Astrocyte (in vitro differentiated cells and primary cell): ENCODE data around the gene TNFRSF21. TPM values are rescaled to one million over a fixed set of nuclear protein-coding genes. Genes with fewer than 3 reads are reported as not detected.
A peak's percentile ranks its signal among the peaks of the same experiment; 100 is the strongest.

Experiments
- DNase-seq: peaks from one replicate; pipeline ENCODE4 v3.0.0-alpha.2; 2010; ENCODE audit warnings: low read depth
- FAIRE-seq: peaks from 2 replicates; lab custom pipeline; 2011; peaks lifted over from hg19 to GRCh38; lab: Jason Lieb, UNC
- H2AFZ ChIP-seq: 2 replicates; pipeline ENCODE4 v1.6.0; 2012; ENCODE audit warnings: low read depth, low read length, inconsistent platforms
- H3K27ac ChIP-seq: 2 replicates; pipeline ENCODE4 v1.5.1; 2011; ENCODE audit warnings: low read depth, low read length, inconsistent platforms
- H3K27me3 ChIP-seq: 2 replicates; pipeline ENCODE4 v1.6.0; 2011; ENCODE audit warnings: low read length, inconsistent platforms; ENCODE audit not compliant: insufficient read depth
- H3K36me3 ChIP-seq: 2 replicates; pipeline ENCODE4 v1.5.1; 2011; ENCODE audit warnings: low read length, inconsistent platforms; ENCODE audit not compliant: insufficient read depth
- H3K4me1 ChIP-seq: 2 replicates; pipeline ENCODE4 v1.5.1; 2011; ENCODE audit warnings: low read length, inconsistent platforms; ENCODE audit not compliant: insufficient read depth
- H3K4me2 ChIP-seq: 2 replicates; pipeline ENCODE4 v1.6.0; 2012; ENCODE audit warnings: low read length, inconsistent platforms
- H3K4me3 ChIP-seq: 2 replicates; pipeline ENCODE4 v1.5.1; 2011; ENCODE audit warnings: low read depth, mild to moderate bottlenecking, low read length, inconsistent platforms; ENCODE audit not compliant: insufficient read depth
- H3K79me2 ChIP-seq: 2 replicates; pipeline ENCODE4 v1.6.0; 2012; ENCODE audit warnings: mild to moderate bottlenecking, low read length, inconsistent platforms; ENCODE audit not compliant: insufficient read depth
- H3K9ac ChIP-seq: 2 replicates; pipeline ENCODE4 v1.6.0; 2012; ENCODE audit warnings: mild to moderate bottlenecking, low read length, inconsistent platforms
- H3K9me3 ChIP-seq: 2 replicates; pipeline ENCODE4 v1.5.1; 2012; ENCODE audit warnings: low read depth, mild to moderate bottlenecking, low read length, inconsistent platforms; ENCODE audit not compliant: insufficient read depth
- H4K20me1 ChIP-seq: 2 replicates; pipeline ENCODE4 v1.6.0; 2012; ENCODE audit warnings: low read length, inconsistent platforms; ENCODE audit not compliant: insufficient read depth
- H3K27ac Mint-ChIP-seq: one replicate; pipeline ENCODE4 v1.8.0; 2021; ENCODE audit warnings: mild to moderate bottlenecking, mixed read lengths; ENCODE audit not compliant: unreplicated experiment
- H3K27me3 Mint-ChIP-seq: one replicate; pipeline ENCODE4 v1.8.0; 2021; ENCODE audit warnings: low read depth, mixed read lengths; ENCODE audit not compliant: unreplicated experiment
- H3K36me3 Mint-ChIP-seq: one replicate; pipeline ENCODE4 v1.8.0; 2021; ENCODE audit warnings: low read depth, mixed read lengths; ENCODE audit not compliant: unreplicated experiment
- H3K4me1 Mint-ChIP-seq: one replicate; pipeline ENCODE4 v1.8.0; 2021; ENCODE audit warnings: low read depth, mixed read lengths; ENCODE audit not compliant: unreplicated experiment
- H3K4me3 Mint-ChIP-seq: one replicate; pipeline ENCODE4 v1.8.0; 2021; ENCODE audit warnings: mild to moderate bottlenecking, moderate library complexity, mixed read lengths; ENCODE audit not compliant: unreplicated experiment
- H3K9me3 Mint-ChIP-seq: one replicate; pipeline ENCODE4 v1.8.0; 2021; ENCODE audit warnings: mild to moderate bottlenecking, mixed read lengths; ENCODE audit not compliant: unreplicated experiment
- CTCF ChIP-seq: IDR thresholded peaks from 2 replicates; pipeline ENCODE4 v1.5.1; 2011; ENCODE audit warnings: low read depth, mild to moderate bottlenecking, inconsistent platforms, low read length, moderate library complexity; ENCODE audit not compliant: insufficient read depth
- EZH2 ChIP-seq: IDR thresholded peaks from 2 replicates; pipeline ENCODE4 v1.6.1; 2012; ENCODE audit warnings: mild to moderate bottlenecking, low read length, inconsistent platforms; ENCODE audit not compliant: insufficient read depth
- total RNA-seq: library from RNA; stranded (reverse); gene quantifications from 2 replicates; pipeline ENCODE4 v1.2.1, GENCODE V29; 2021

The TNFRSF21 gene
- total RNA-seq, 1 donor from 2014 or later: 244 TPM

- H3K4me1 Mint-ChIP-seq: peaks cover 56% of the 10 kb centered on the region
- H3K4me3 ChIP-seq: no peak overlapping the region
- no peak overlapping the region for H2AFZ ChIP-seq
- no peaks in the 10 kb centered on the region for H3K9me3 ChIP-seq
- DNase-seq (no peak), FAIRE-seq (no peak)
- H3K36me3 ChIP-seq: no peaks in the 10 kb centered on the region
- peak overlapping the region; percentile 9 for H3K27ac Mint-ChIP-seq
- H3K79me2 ChIP-seq: peaks cover 6% of the 10 kb centered on the region
- TF ChIP-seq CTCF (no peak), EZH2 (no peak)
- H3K4me1 ChIP-seq: peaks cover 2% of the 10 kb centered on the region
- H4K20me1 ChIP-seq: peaks cover 13% of the 10 kb centered on the region
- H3K4me2 ChIP-seq: no peak overlapping the region
- no peaks in the 10 kb centered on the region for H3K27me3 Mint-ChIP-seq
- H3K9me3 Mint-ChIP-seq: no peaks in the 10 kb centered on the region
- no peaks in the 10 kb centered on the region for H3K27me3 ChIP-seq
- no peak overlapping the region for H3K4me3 Mint-ChIP-seq
- H3K27ac ChIP-seq: no peak overlapping the region
- H3K36me3 Mint-ChIP-seq: peaks cover 31% of the 10 kb centered on the region
- H3K9ac ChIP-seq: no peak overlapping the region
These were observed 44.9 kb downstream of the TNFRSF21 start for GRCh38 chr6:47264775-47265184.

GRCh38 chr6:47263268-47263667, 46.4 kb downstream of the TNFRSF21 start:
- H4K20me1 ChIP-seq: peaks cover 11% of the 10 kb centered on the region
- no peak overlapping the region for H3K4me3 ChIP-seq
- H2AFZ ChIP-seq: no peak overlapping the region
- no peaks in the 10 kb centered on the region for H3K36me3 ChIP-seq
- Mint-ChIP-seq H3K27me3 (no peaks in the 10 kb centered on the region), H3K9me3 (no peaks in the 10 kb centered on the region), H3K27ac (no peak overlapping the region), H3K4me3 (no peak overlapping the region), H3K36me3 (peaks cover 34% of the 10 kb centered on the region), H3K4me1 (peaks cover 52% of the 10 kb centered on the region)
- no peak overlapping the region for H3K9ac ChIP-seq
- no peaks in the 10 kb centered on the region for H3K9me3 ChIP-seq
- no peaks in the 10 kb centered on the region for H3K27me3 ChIP-seq
- FAIRE-seq (no peak), DNase-seq (no peak)
- no peak overlapping the region for H3K4me2 ChIP-seq
- no peak overlapping the region for H3K27ac ChIP-seq
- peaks cover 2% of the 10 kb centered on the region for H3K4me1 ChIP-seq
- H3K79me2 ChIP-seq: peaks cover 6% of the 10 kb centered on the region
- TF ChIP-seq EZH2: no peak

GRCh38 chr6:47262231-47262630, 47.5 kb downstream of the TNFRSF21 start:
- no peak overlapping the region for H3K27ac ChIP-seq
- FAIRE-seq (no peak), DNase-seq (peak; percentile 48)
- TF ChIP-seq CTCF (no peak), EZH2 (no peak)
- H3K36me3 ChIP-seq: no peaks in the 10 kb centered on the region
- H3K9me3 Mint-ChIP-seq: no peaks in the 10 kb centered on the region
- no peak overlapping the region for H2AFZ ChIP-seq
- H3K9ac ChIP-seq: no peak overlapping the region
- H3K9me3 ChIP-seq: no peaks in the 10 kb centered on the region
- H3K4me3 Mint-ChIP-seq: no peak overlapping the region
- peaks cover 32% of the 10 kb centered on the region for H3K36me3 Mint-ChIP-seq
- no peaks in the 10 kb centered on the region for H3K27me3 Mint-ChIP-seq
- H3K4me2 ChIP-seq: peak overlapping the region; percentile 21
- H3K4me1 Mint-ChIP-seq: peaks cover 47% of the 10 kb centered on the region
- H3K4me1 ChIP-seq: peaks cover 2% of the 10 kb centered on the region
- H3K4me3 ChIP-seq: no peak overlapping the region
- H3K27ac Mint-ChIP-seq: no peak overlapping the region
- peaks cover 6% of the 10 kb centered on the region for H3K79me2 ChIP-seq
- H3K27me3 ChIP-seq: no peaks in the 10 kb centered on the region
- H4K20me1 ChIP-seq: peaks cover 4% of the 10 kb centered on the region
